MM.1S (cell line): Measurements from ENCODE around the gene GALNT6.

Source experiments
- DNase-seq: peaks from one replicate; pipeline ENCODE4 v3.0.0-alpha.2; 2015
- H2AFZ ChIP-seq: fragments of 300-600 bp; sonication (generic); 2 replicates; pipeline ENCODE4 v1.6.0; 2016; ENCODE audit warnings: antibody characterized with exemption, low read length
- H3F3A ChIP-seq: fragments of 300-600 bp; sonication (generic); 2 replicates; pipeline ENCODE4 v1.6.1; 2016; ENCODE audit warnings: mild to moderate bottlenecking, antibody characterized with exemption, low read length, moderate library complexity, mixed read lengths; ENCODE audit not compliant: insufficient read depth
- H3K27ac ChIP-seq: fragments of 300-600 bp; sonication (generic); 2 replicates; pipeline ENCODE4 v1.5.1; 2016; ENCODE audit warnings: mild to moderate bottlenecking, low read length
- H3K27me3 ChIP-seq: fragments of 300-600 bp; sonication (generic); replicated peaks from 2 replicates; pipeline ENCODE4 v1.6.0; 2016; ENCODE audit warnings: low read length; ENCODE audit not compliant: insufficient read depth
- H3K36me3 ChIP-seq: fragments of 300-600 bp; sonication (generic); replicated peaks from 2 replicates; pipeline ENCODE4 v1.6.1; 2016; ENCODE audit warnings: mild to moderate bottlenecking, low read length, mixed read lengths; ENCODE audit not compliant: insufficient read depth
- H3K4me1 ChIP-seq: fragments of 300-600 bp; sonication (generic); 2 replicates; pipeline ENCODE4 v1.6.1; 2016; ENCODE audit warnings: low read length, mixed read lengths
- H3K4me2 ChIP-seq: fragments of 300-600 bp; sonication (generic); 2 replicates; pipeline ENCODE4 v1.6.0; 2016; ENCODE audit warnings: low read depth, low read length
- H3K4me3 ChIP-seq: fragments of 300-600 bp; sonication (generic); 2 replicates; pipeline ENCODE4 v1.5.1; 2016; ENCODE audit warnings: low read length, mixed read lengths
- H3K79me2 ChIP-seq: fragments of 300-600 bp; sonication (generic); 2 replicates; pipeline ENCODE4 v1.6.1; 2016; ENCODE audit warnings: mixed run types, low read length, mixed read lengths
- H3K9ac ChIP-seq: fragments of 300-600 bp; sonication (generic); 2 replicates; pipeline ENCODE4 v1.6.1; 2016; ENCODE audit warnings: low read length, mixed read lengths
- H3K9me2 ChIP-seq: fragments of 300-600 bp; sonication (generic); replicated peaks from 2 replicates; pipeline ENCODE4 v1.6.1; 2016; ENCODE audit warnings: mild to moderate bottlenecking, low read length, mixed read lengths; ENCODE audit not compliant: insufficient read depth
- H3K9me3 ChIP-seq: fragments of 300-600 bp; sonication (generic); replicated peaks from 2 replicates; pipeline ENCODE4 v1.6.1; 2016; ENCODE audit warnings: mild to moderate bottlenecking, low read length, mixed read lengths; ENCODE audit not compliant: insufficient read depth
- H4K20me1 ChIP-seq: fragments of 300-600 bp; sonication (generic); 2 replicates; pipeline ENCODE4 v1.6.1; 2016; ENCODE audit warnings: mild to moderate bottlenecking, low read length, moderate library complexity, mixed read lengths; ENCODE audit not compliant: insufficient read depth
- CTCF ChIP-seq: fragments of 300-600 bp; sonication (generic); IDR thresholded peaks from 2 replicates; pipeline ENCODE4 v1.5.1; 2016; ENCODE audit warnings: antibody characterized with exemption, low read length, mixed read lengths
- EZH2 ChIP-seq: fragments of 300-600 bp; sonication (generic); optimal IDR thresholded peaks from 2 replicates; pipeline ENCODE3; 2017; ENCODE audit warnings: low read depth, mild to moderate bottlenecking, antibody characterized with exemption, low read length, mixed read lengths
- EZH2phosphoT487 ChIP-seq: fragments of 300-600 bp; sonication (generic); IDR thresholded peaks from 2 replicates; pipeline ENCODE4 v1.6.1; 2018; ENCODE audit warnings: antibody characterized with exemption, low read length

Gene GALNT6

GRCh38 chr12:51401900-51402299, 10.7 kb upstream of the GALNT6 start:
- no peaks in the 10 kb centered on the region for H3K4me1 ChIP-seq
- H3K9me3 ChIP-seq: no peaks in the 10 kb centered on the region
- no peaks in the 10 kb centered on the region for H3K27me3 ChIP-seq
- no peak overlapping the region for H2AFZ ChIP-seq
- TF ChIP-seq CTCF (no peak), EZH2 (no peak), EZH2phosphoT487 (no peak)
- no peak overlapping the region for H3K4me2 ChIP-seq
- H3K27ac ChIP-seq: no peak overlapping the region
- no peaks in the 10 kb centered on the region for H3F3A ChIP-seq
- no peaks in the 10 kb centered on the region for H3K79me2 ChIP-seq
- no peak overlapping the region for H3K9ac ChIP-seq
- H3K36me3 ChIP-seq: no peaks in the 10 kb centered on the region
- no peaks in the 10 kb centered on the region for H3K9me2 ChIP-seq
- no peaks in the 10 kb centered on the region for H4K20me1 ChIP-seq
- DNase-seq: no peak
- no peak overlapping the region for H3K4me3 ChIP-seq

GRCh38 chr12:51401486-51401885, 10.3 kb upstream of the GALNT6 start:
- Histone ChIP-seq H3K79me2 (no peaks in the 10 kb centered on the region), H3K27me3 (no peaks in the 10 kb centered on the region), H3F3A (no peaks in the 10 kb centered on the region), H3K9me3 (no peaks in the 10 kb centered on the region), H3K9me2 (no peaks in the 10 kb centered on the region), H3K27ac (no peak overlapping the region), H3K4me3 (no peak overlapping the region), H3K4me2 (no peak overlapping the region), H3K4me1 (no peaks in the 10 kb centered on the region), H3K9ac (no peak overlapping the region), H3K36me3 (no peaks in the 10 kb centered on the region), H2AFZ (no peak overlapping the region), H4K20me1 (no peaks in the 10 kb centered on the region)
- DNase-seq: no peak
- TF ChIP-seq EZH2 (no peak), CTCF (no peak), EZH2phosphoT487 (no peak)

GRCh38 chr12:51401020-51401419, 9.8 kb upstream of the GALNT6 start:
- Histone ChIP-seq H2AFZ (no peak overlapping the region), H3K27me3 (no peaks in the 10 kb centered on the region), H3K79me2 (no peaks in the 10 kb centered on the region), H3F3A (no peaks in the 10 kb centered on the region), H3K9me3 (no peaks in the 10 kb centered on the region), H3K36me3 (no peaks in the 10 kb centered on the region), H3K9me2 (no peaks in the 10 kb centered on the region), H3K27ac (no peak overlapping the region), H4K20me1 (no peaks in the 10 kb centered on the region), H3K4me3 (no peak overlapping the region), H3K4me1 (no peaks in the 10 kb centered on the region), H3K4me2 (no peak overlapping the region), H3K9ac (no peak overlapping the region)
- TF ChIP-seq EZH2 (no peak), EZH2phosphoT487 (no peak), CTCF (no peak)
- no peak for DNase-seq

- Histone ChIP-seq H3K9ac (no peak overlapping the region), H3K4me2 (no peak overlapping the region), H3F3A (no peaks in the 10 kb centered on the region), H3K9me2 (no peaks in the 10 kb centered on the region), H2AFZ (no peak overlapping the region), H3K27ac (no peak overlapping the region), H3K4me1 (no peaks in the 10 kb centered on the region), H3K9me3 (no peaks in the 10 kb centered on the region), H3K27me3 (no peaks in the 10 kb centered on the region), H3K79me2 (no peaks in the 10 kb centered on the region), H3K36me3 (no peaks in the 10 kb centered on the region), H4K20me1 (no peaks in the 10 kb centered on the region), H3K4me3 (no peak overlapping the region)
- no peak for DNase-seq
- no peak for TF ChIP-seq EZH2
- no peak for TF ChIP-seq CTCF
- no peak for TF ChIP-seq EZH2phosphoT487
These were observed 8.7 kb upstream of the GALNT6 start for GRCh38 chr12:51399891-51400290.
